C4-2B (cell line): ENCODE results near the gene ZNF431.

Source experiments
- CTCF ChIP-seq: fragments of 450-650 bp; conservative IDR thresholded peaks from 2 replicates; pipeline ENCODE4 v1.5.1; 2017; ENCODE audit warnings: mild to moderate bottlenecking
- ZFX ChIP-seq: fragments of 450-650 bp; IDR thresholded peaks from 2 replicates; pipeline ENCODE4 v1.6.1; 2017

GRCh38 chr19:21238670-21239069 lies 96.8 kb downstream of the ZNF431 start:
- TF ChIP-seq CTCF, result no peak
- TF ChIP-seq ZFX, result no peak
